Gastrocnemius medialis (tissue), 4 donors: ENCODE data around the gene PARD3B.

Experiments used
- POLR2A ChIP-seq, 2 donors: fragments of 450-650 bp; IDR thresholded peaks; one replicate each; pipeline ENCODE4 v1.6.1; 2017; ENCODE audit warnings: antibody characterized with exemption in 2 of 2, mild to moderate bottlenecking in 2 of 2, moderate library complexity in 2 of 2
- TF ChIP-seq, protein P1 (sequence below), 5 experiments: fragments of 450-650 bp in 3 of 5; fragments of 200-600 bp in 2 of 5; sonication (generic) in 2 of 5; IDR thresholded peaks in 4 of 5; conservative IDR thresholded peaks in 1 of 5; 1 replicate in 4 of 5; 2 replicates in 1 of 5; pipeline ENCODE4 v1.5.1; 2016 to 2019; ENCODE audit warnings: antibody characterized with exemption in 5 of 5, mild to moderate bottlenecking in 3 of 5, moderate library complexity in 3 of 5

DNA sequence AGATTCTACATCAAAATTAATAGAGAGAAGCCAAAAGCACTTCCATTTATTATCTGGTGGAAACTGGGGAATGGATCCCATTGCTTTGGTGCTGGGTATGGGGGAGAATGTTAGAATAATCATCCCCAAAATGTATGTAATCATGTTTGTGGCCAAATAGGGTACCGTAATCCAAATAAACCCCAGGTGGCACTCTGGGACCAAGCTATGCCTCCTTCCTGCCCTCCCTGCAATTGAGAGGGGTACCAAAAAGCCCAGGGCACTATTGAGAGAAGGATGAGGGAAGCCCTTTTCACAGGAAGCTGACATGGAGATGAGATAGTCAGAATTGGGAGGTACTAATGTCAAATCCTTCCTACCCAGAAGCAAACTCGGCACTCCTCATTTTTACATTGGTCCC is 1051.3 kb downstream of the PARD3B start:
- TF ChIP-seq, protein P1, sequence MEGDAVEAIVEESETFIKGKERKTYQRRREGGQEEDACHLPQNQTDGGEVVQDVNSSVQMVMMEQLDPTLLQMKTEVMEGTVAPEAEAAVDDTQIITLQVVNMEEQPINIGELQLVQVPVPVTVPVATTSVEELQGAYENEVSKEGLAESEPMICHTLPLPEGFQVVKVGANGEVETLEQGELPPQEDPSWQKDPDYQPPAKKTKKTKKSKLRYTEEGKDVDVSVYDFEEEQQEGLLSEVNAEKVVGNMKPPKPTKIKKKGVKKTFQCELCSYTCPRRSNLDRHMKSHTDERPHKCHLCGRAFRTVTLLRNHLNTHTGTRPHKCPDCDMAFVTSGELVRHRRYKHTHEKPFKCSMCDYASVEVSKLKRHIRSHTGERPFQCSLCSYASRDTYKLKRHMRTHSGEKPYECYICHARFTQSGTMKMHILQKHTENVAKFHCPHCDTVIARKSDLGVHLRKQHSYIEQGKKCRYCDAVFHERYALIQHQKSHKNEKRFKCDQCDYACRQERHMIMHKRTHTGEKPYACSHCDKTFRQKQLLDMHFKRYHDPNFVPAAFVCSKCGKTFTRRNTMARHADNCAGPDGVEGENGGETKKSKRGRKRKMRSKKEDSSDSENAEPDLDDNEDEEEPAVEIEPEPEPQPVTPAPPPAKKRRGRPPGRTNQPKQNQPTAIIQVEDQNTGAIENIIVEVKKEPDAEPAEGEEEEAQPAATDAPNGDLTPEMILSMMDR (IDR thresholded peaks at IDR 0.05 in 4 of 5, conservative IDR thresholded peaks at IDR 0.05 in 1 of 5): no peak
- TF ChIP-seq POLR2A (IDR thresholded peaks at IDR 0.05): no peak
